GOT3 (cell line): ENCODE data around the gene KCNN3.

Experiments used
- DNase-seq: peaks from one replicate; lab custom pipeline; 2025; ENCODE audit warnings: mixed read lengths; lab: John Stamatoyannopoulos, UW

KCNN3 gene

GRCh38 chr1:154840269-154841176 lies 29.6 kb downstream of the KCNN3 start:
- DNase-seq: no peak

DNA sequence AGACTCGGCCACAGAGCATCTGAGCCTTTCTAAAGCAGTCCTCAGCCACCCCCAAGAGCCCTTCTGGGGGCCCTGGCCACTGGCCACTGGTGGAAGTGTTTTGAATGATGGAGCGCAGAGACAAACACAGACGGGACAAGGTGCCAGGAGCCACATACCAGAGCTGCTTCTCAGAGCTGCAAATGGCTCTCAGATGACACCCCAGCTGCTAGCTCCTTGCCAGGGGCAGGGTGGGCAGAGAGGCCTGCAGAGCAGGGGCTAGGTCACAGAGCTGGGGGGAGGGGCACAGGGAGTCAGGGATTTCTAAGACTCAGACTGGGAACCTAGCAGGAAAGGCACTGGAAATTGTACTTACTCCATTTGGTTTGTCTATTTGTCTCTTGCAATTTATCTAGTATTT lies 30.4 kb downstream of the KCNN3 start:
- no peak for DNase-seq

GRCh38 chr1:154838988-154839387 lies 31.1 kb downstream of the KCNN3 start:
- DNase-seq: no peak

DNA sequence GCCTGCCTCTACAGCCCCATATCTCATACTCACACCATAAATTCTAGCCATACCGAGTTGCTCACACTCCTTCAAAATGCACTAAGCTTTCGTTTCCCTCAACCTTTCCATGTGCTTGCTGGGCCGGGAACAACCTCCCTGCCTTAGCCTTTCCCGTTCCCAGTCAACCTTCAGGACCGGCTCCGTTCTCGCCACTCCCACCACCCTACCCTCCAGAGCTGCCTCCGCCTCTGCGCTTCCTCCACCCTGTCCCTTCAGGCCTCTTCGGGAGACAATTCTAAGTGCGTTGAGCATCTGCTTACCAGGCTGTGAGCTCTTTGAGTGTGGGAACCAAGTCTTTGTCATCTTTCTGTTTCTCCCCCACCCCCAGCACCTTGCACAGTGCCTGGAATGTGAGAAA lies 31.6 kb downstream of the KCNN3 start:
- no peak for DNase-seq

GRCh38 chr1:154837672-154838171 lies 32.4 kb downstream of the KCNN3 start:
- DNase-seq: no peak

DNA sequence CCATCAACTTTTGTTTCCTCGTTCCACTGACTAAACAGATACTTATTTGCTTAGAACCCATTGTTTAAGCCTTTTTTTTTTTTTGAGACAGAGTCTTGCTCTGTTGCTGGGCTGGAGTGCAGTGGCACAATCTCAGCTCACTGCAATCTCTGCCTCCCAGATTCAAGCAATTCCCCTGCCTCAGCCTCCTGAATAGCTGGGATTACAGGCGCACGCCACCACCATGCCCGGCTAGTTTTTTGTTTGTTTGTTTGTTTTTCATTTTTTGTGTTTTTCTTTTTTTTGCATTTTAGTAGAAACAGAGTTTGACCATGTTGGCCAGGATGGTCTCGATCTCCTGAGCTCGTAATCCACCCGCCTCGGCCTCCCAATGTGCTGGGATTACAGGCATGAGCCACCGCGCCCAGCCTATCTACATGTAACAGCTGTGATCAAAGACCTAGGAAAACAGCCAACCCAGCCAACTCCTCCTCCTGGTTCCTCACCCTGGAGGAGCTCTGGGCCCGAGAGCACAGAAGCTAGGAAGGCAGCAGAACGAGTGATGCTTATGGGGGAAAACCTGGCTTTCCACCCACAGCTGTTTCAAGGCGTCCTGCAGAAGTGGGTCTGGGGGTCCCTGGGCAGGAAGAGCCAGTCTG lies 32.9 kb downstream of the KCNN3 start:
- no peak for DNase-seq

DNA sequence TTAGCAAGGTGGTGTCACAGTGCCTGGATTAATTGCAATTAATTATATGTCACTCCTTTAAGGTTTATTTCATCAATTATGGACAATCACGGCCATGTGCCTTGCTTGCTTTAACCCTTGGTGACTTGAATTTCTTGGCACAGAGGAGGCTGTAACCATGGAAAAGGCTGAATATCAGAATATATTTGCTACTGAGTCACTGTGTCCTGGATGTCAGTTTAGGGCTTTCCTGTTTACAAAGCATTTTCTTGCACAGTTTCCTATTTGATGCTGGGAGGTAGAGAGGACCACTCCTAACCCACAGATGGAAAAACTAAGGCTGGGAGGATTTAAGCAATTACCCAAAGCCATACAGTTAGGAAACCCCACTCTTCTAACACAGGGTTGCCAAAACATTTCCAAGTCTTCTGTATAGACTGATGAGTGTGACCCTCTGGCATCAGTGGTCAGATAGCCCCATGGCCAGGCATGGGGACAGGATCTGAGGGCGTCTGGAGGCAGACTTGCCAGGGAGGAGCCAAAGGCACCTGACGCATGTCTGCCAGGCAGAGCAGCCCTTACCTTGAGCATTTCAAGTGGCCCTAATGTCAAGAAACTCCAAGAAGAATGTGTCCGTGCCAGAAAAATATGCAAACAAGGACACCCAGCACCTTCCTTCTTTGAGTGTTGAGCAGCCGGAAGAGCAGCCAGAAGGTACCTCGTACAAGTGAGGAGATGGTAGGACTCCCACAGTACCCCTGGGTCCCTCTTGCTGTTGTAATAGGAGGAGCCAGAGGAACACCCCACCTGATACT lies 34.4 kb downstream of the KCNN3 start:
- DNase-seq: no peak

GRCh38 chr1:154833841-154834240 lies 36.2 kb downstream of the KCNN3 start:
- no peak for DNase-seq

DNA sequence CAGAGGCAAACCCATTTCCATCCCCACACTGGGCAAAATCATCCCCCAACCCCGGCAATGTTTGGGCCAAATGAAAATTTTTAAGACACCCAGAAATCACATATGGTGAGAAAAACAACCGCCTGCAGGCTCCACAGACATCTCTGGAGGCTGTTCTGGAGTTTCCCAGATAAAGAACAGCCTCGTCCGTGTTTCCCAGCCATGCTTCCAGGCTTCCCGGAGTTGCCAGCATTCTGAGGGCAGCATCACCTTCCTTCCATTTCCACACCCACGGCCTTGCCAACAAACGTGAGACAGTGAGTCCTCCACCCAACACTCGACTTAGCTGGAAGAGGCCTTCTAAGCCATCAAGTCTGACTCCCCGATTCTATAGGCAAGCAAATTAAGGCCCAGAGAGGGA lies 36.9 kb downstream of the KCNN3 start:
- DNase-seq: no peak

- no peak for DNase-seq
These were observed 37.7 kb downstream of the KCNN3 start for GRCh38 chr1:154832384-154832783.

DNA sequence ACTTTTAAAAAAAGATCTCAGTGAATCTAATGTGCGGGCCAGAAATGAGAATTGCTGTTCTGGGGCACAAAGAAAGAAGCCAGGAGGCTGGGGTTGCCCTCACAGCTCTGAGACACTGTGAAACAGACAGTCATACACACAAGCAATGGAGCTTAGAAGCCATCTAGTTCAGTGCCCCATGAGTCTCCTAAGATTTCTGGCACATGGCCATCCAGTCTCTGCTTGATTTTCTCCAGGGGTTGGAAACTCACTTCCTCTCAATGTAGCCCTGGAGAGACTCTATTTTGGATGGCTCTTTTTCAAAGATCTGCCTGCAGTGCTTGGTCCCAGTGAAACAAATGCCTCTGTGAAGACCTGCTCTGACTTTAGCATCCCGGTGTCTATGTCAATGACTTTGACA lies 38.6 kb downstream of the KCNN3 start:
- DNase-seq: no peak

DNA sequence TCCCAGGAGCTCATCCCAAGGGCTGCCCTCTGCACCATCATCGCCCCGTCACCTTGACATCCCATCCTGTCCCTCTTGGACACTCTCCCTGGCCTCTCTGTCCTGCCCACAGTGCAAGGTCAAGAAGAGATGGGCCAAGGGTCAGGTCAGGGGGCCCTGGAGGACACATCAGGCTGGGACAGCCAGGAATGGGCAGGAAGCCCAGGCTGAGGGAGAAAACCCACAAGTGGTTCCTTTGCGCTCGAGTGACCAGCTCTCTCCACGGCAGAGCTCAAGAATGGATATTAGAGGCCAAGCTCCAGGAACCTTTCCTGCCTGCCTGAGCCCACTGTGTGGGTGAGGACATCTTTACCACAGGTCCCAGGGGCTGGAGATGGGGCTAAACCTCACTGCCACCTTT lies 41.0 kb downstream of the KCNN3 start:
- DNase-seq: no peak

DNA sequence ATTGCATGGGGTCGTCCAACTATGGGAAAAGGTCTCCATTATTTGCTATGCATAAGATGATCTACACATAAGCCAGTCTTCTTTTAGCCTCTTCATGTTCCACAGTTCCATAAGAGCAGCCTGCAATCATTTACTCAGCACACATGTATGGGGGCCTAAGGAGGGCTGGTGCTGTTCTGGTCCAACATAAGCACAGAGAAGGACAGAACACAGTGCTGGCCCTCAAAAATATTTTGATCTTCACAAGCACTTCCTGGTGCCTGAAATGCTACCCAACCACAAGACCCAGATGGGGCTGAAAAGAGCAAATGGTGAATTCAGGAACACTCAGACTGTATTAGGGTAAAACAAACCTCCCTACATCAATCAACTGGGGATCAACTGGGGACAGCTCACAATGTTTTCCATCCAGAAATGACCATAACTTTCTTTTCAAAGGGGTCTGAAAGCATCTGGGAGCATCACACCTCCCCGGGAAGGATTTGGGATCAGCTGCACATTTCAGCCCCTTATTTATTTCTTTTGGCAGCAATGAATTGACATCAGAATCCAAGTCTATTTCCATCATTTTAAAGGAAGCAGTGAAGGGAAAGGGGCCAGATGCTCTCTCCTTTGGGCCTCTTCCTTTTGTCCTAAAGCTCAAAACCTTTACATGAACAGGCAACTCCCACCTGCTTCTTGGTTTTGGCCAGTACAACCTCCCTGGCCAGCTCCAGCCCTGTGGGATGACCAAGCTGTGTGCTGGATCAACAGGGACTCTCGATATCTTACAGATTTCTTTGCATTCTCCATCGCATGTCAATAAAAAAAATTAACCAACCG lies 45.7 kb downstream of the KCNN3 start:
- no peak for DNase-seq

- DNase-seq: no peak
These were observed 47.4 kb downstream of the KCNN3 start for GRCh38 chr1:154822717-154823116.

DNA sequence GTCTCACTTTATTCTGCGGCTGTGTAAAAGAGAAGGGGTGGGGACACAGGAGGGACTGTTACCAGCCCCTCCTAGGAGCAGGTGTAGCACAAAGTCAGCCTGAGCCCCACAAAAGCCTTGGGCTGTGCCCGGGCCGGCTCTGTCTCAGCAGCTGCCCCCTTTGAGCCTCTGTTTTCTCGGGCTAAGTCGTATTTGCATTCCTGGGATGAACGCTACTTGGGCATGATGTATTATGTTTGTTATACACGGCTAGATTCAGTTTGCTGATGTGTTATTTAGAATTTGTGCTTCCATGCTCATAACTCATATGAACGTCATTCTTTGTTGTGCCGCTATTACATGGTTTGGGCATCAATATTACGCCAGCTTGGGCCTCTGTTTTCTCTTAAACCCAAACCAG lies 47.8 kb downstream of the KCNN3 start:
- no peak for DNase-seq

GRCh38 chr1:154821083-154821482 lies 49.0 kb downstream of the KCNN3 start:
- DNase-seq: no peak

DNA sequence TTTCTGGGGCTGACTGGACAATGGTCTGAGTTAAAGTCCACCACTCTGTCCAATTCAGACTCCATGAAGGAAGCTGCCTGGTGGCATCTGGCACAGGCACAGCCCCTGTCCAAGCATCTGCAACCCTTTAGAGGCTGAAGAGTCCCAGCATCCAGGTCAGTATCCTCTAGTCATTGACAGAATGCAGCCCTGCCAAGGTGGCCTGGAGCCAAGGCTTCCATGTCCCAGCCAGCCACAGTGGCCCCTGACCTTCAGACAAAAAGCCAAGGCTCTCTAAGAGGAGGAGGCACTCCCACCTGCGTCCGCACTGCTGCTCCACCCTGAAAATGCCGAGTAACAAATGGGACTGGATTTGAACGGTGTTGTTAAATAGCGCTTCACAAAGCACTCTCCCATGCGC lies 49.4 kb downstream of the KCNN3 start:
- DNase-seq: no peak

- DNase-seq: no peak
These were observed 50.2 kb downstream of the KCNN3 start for GRCh38 chr1:154819628-154820590.

DNA sequence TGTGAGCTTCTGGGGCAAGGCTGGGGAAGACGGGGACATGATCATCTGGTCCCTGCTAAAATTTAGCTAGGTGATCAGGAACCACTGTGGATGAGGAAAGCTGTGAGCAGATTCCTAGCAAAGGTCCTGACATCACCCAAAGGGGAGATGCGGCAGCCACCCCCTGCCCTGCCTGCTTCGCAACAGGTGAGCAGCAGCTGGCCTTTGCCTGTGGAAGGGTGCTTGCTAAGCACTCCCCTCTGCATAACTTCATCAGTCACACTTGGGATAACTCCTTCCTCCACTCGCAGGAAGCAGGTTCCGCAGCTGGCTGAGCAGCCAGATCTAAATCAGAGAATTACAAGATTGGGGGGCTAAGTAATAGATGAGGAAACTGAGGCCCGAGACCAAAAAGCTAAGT lies 51.2 kb downstream of the KCNN3 start:
- DNase-seq: no peak

- DNase-seq: no peak
These were observed 53.1 kb downstream of the KCNN3 start for GRCh38 chr1:154816937-154817336.
